WTC11 (cell line): ENCODE data around the gene ZNF776. TPM values are rescaled to one million over a fixed set of nuclear protein-coding genes. Genes with fewer than 3 reads are reported as not detected.

Experiments
- ATAC-seq: fragments of 200-7000 bp; cut with Tn5 transposase; 2 replicates; pipeline ENCODE4 v1.10.0; 2021; ENCODE audit warnings: mild to moderate bottlenecking, moderate library complexity
- CTCF ChIA-PET: fragments of 300-600 bp; sonication (Branson Sonifier 250); formaldehyde crosslinking; loops from one replicate; lab custom pipeline; 2021; ENCODE audit warnings: antibody characterized with exemption; lab: Charles Lee
- POLR2A ChIA-PET: fragments of 350-600 bp; sonication (Branson Sonifier 250); formaldehyde crosslinking; loops from one replicate; lab custom pipeline; 2021; ENCODE audit warnings: antibody characterized with exemption; lab: Charles Lee
- DNase-seq: peaks from one replicate; pipeline ENCODE4 v3.0.0; 2021; ENCODE audit warnings: low spot score
- H3K27ac Mint-ChIP-seq: 2 replicates; pipeline ENCODE4 v1.8.0; 2021; ENCODE audit warnings: mixed read lengths
- H3K27me3 Mint-ChIP-seq: 2 replicates; pipeline ENCODE4 v1.8.0; 2021; ENCODE audit warnings: low read depth, mild to moderate bottlenecking, moderate library complexity, mixed read lengths
- H3K36me3 Mint-ChIP-seq: 2 replicates; pipeline ENCODE4 v1.8.0; 2021; ENCODE audit warnings: mixed read lengths
- H3K4me1 Mint-ChIP-seq: 2 replicates; pipeline ENCODE4 v1.8.0; 2022; ENCODE audit warnings: mixed read lengths
- H3K4me3 Mint-ChIP-seq: 2 replicates; pipeline ENCODE4 v1.8.0; 2021; ENCODE audit warnings: mild to moderate bottlenecking, moderate library complexity, mixed read lengths
- H3K9me3 Mint-ChIP-seq: 2 replicates; pipeline ENCODE4 v1.8.0; 2021; ENCODE audit warnings: mixed read lengths
- CREM ChIP-seq: sonication (generic); formaldehyde crosslinking; IDR thresholded peaks from 2 replicates; pipeline ENCODE4 v1.8.1; 2022; ENCODE audit warnings: mild to moderate bottlenecking, missing genetic modification reagents, moderate library complexity
- CTCF ChIP-seq: fragments of 200-600 bp; IDR thresholded peaks from 2 replicates; pipeline ENCODE4 v1.8.0; 2022; ENCODE audit warnings: antibody characterized with exemption
- ETV6 ChIP-seq: sonication (generic); formaldehyde crosslinking; IDR thresholded peaks from 2 replicates; pipeline ENCODE4 v1.8.1; 2022; ENCODE audit warnings: mild to moderate bottlenecking, missing genetic modification reagents
- FOXK1 ChIP-seq: sonication (generic); formaldehyde crosslinking; IDR thresholded peaks from 2 replicates; pipeline ENCODE4 v1.8.0; 2022; ENCODE audit warnings: mild to moderate bottlenecking, moderate library complexity, missing genetic modification reagents
- FOXP4 ChIP-seq: sonication (generic); formaldehyde crosslinking; IDR thresholded peaks from 2 replicates; pipeline ENCODE4 v1.8.0; 2022; ENCODE audit warnings: mild to moderate bottlenecking, missing genetic modification reagents
- HMGA2 ChIP-seq: fragments of 250-450 bp; sonication (Bioruptor Pico); IDR thresholded peaks from 2 replicates; pipeline ENCODE4 v1.4.0; 2021; ENCODE audit warnings: mild to moderate bottlenecking, moderate library complexity
- IRF2 ChIP-seq: sonication (generic); formaldehyde crosslinking; IDR thresholded peaks from 2 replicates; pipeline ENCODE4 v1.8.0; 2022; ENCODE audit warnings: low read depth, missing genetic modification reagents, borderline replicate concordance
- MAX ChIP-seq: sonication (generic); formaldehyde crosslinking; IDR thresholded peaks from 2 replicates; pipeline ENCODE4 v1.8.0; 2022; ENCODE audit warnings: mild to moderate bottlenecking, missing genetic modification reagents
- NFYB ChIP-seq: sonication (generic); formaldehyde crosslinking; conservative IDR thresholded peaks from 2 replicates; pipeline ENCODE4 v1.8.0; 2022; ENCODE audit warnings: low read depth, missing genetic modification reagents
- NR1H2 ChIP-seq: sonication (generic); formaldehyde crosslinking; IDR thresholded peaks from 2 replicates; pipeline ENCODE4 v1.9.0; 2021; ENCODE audit warnings: mild to moderate bottlenecking, moderate library complexity, missing genetic modification reagents
- OVOL2 ChIP-seq: fragments of 250-450 bp; sonication (Bioruptor Pico); IDR thresholded peaks from 2 replicates; pipeline ENCODE4 v1.9.0; 2021; ENCODE audit warnings: mild to moderate bottlenecking, borderline replicate concordance
- PRRX2 ChIP-seq: fragments of 250-450 bp; sonication (Bioruptor Pico); IDR thresholded peaks from 2 replicates; pipeline ENCODE4 v1.8.0; 2021; ENCODE audit warnings: mild to moderate bottlenecking
- SOX15 ChIP-seq: fragments of 250-450 bp; sonication (Bioruptor Pico); IDR thresholded peaks from 2 replicates; pipeline ENCODE4 v1.9.0; 2021; ENCODE audit warnings: mild to moderate bottlenecking
- SP1 ChIP-seq: sonication (generic); formaldehyde crosslinking; conservative IDR thresholded peaks from 2 replicates; pipeline ENCODE4 v1.8.1; 2022; ENCODE audit warnings: missing genetic modification reagents
- ZNF219 ChIP-seq: sonication (generic); formaldehyde crosslinking; IDR thresholded peaks from 2 replicates; pipeline ENCODE4 v1.8.0; 2023; ENCODE audit warnings: missing genetic modification reagents, mild to moderate bottlenecking, borderline replicate concordance
- total RNA-seq: library from RNA; stranded (reverse); gene quantifications from 3 replicates; pipeline ENCODE4 v1.2.3, GENCODE V29; 2021
- TF ChIP-seq, protein P1 (sequence below): sonication (generic); formaldehyde crosslinking; IDR thresholded peaks from 2 replicates; pipeline ENCODE4 v1.8.1; 2023; ENCODE audit warnings: mild to moderate bottlenecking, missing genetic modification reagents, moderate library complexity
- TF ChIP-seq, protein P2 (sequence below): sonication (generic); formaldehyde crosslinking; IDR thresholded peaks from 2 replicates; pipeline ENCODE4 v1.8.1; 2023; ENCODE audit warnings: mild to moderate bottlenecking, moderate library complexity, missing genetic modification reagents
- TF ChIP-seq, protein P3 (sequence below): fragments of 250-450 bp; sonication (Bioruptor Pico); conservative IDR thresholded peaks from 2 replicates; pipeline ENCODE4 v1.9.0; 2021; ENCODE audit warnings: mild to moderate bottlenecking
- TF ChIP-seq, protein P4 (sequence below): sonication (generic); formaldehyde crosslinking; IDR thresholded peaks from 2 replicates; pipeline ENCODE4 v1.8.1; 2023; ENCODE audit warnings: mild to moderate bottlenecking, missing genetic modification reagents, moderate library complexity
- TF ChIP-seq, protein P5 (sequence below): sonication (generic); formaldehyde crosslinking; IDR thresholded peaks from 2 replicates; pipeline ENCODE4 v1.8.1; 2022; ENCODE audit warnings: low read depth, missing genetic modification reagents, borderline replicate concordance

The ZNF776 gene
- total RNA-seq, 1 experiment from 2014 or later: 14.3 TPM

- peak; percentile 84 for TF ChIP-seq MAX (CRISPR knock-in tag)
- TF ChIP-seq NFYB: peak; percentile 90
- peak; percentile 63 for TF ChIP-seq ETV6 (CRISPR knock-in tag)
- TF ChIP-seq CTCF: no peak
- TF ChIP-seq FOXK1 (CRISPR knock-in tag): peak; percentile 89
- TF ChIP-seq PRRX2 (CRISPR knock-in tag): no peak
Measured at GRCh38 chr19:57769345-57770131, 22.9 kb downstream of the ZNF776 start, which contains the start of gene ZNF586 (continued).

GRCh38 chr19:57771417-57771816 lies 24.8 kb downstream of the ZNF776 start:
- POLR2A ChIA-PET: interaction anchor here (0.7 kb wide), 1 partner anchor 62 kb away, joined by 4 read pairs; the partner anchor contains the start of gene ZNF154
- no peaks in the 10 kb centered on the region for H3K27me3 Mint-ChIP-seq

GRCh38 chr19:57773488-57773887 lies 26.9 kb downstream of the ZNF776 start:
- peaks cover 44% of the 10 kb centered on the region for H3K36me3 Mint-ChIP-seq
- ATAC-seq: no peak
- DNase-seq: no peak
- H3K4me3 Mint-ChIP-seq: no peak overlapping the region
- H3K27me3 Mint-ChIP-seq: no peaks in the 10 kb centered on the region
- CTCF ChIA-PET: no interaction called here
- H3K27ac Mint-ChIP-seq: peak overlapping the region; percentile 20; the same call in 1 of the 2 replicates
- H3K4me1 Mint-ChIP-seq: peaks cover 11% of the 10 kb centered on the region
- H3K9me3 Mint-ChIP-seq: no peaks in the 10 kb centered on the region
- POLR2A ChIA-PET: no interaction called here
- no peak for TF ChIP-seq SP1 (CRISPR knock-in tag)
- no peak for TF ChIP-seq ETV6 (CRISPR knock-in tag)
- TF ChIP-seq FOXP4 (CRISPR knock-in tag): no peak
- no peak for TF ChIP-seq PRRX2 (CRISPR knock-in tag)
- TF ChIP-seq, protein P1, sequence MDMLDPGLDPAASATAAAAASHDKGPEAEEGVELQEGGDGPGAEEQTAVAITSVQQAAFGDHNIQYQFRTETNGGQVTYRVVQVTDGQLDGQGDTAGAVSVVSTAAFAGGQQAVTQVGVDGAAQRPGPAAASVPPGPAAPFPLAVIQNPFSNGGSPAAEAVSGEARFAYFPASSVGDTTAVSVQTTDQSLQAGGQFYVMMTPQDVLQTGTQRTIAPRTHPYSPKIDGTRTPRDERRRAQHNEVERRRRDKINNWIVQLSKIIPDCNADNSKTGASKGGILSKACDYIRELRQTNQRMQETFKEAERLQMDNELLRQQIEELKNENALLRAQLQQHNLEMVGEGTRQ: no peak
- TF ChIP-seq OVOL2: no peak
- TF ChIP-seq, protein P2, sequence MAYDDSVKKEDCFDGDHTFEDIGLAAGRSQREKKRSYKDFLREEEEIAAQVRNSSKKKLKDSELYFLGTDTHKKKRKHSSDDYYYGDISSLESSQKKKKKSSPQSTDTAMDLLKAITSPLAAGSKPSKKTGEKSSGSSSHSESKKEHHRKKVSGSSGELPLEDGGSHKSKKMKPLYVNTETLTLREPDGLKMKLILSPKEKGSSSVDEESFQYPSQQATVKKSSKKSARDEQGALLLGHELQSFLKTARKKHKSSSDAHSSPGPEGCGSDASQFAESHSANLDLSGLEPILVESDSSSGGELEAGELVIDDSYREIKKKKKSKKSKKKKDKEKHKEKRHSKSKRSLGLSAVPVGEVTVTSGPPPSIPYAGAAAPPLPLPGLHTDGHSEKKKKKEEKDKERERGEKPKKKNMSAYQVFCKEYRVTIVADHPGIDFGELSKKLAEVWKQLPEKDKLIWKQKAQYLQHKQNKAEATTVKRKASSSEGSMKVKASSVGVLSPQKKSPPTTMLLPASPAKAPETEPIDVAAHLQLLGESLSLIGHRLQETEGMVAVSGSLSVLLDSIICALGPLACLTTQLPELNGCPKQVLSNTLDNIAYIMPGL (CRISPR knock-in tag): no peak
- TF ChIP-seq, protein P3, sequence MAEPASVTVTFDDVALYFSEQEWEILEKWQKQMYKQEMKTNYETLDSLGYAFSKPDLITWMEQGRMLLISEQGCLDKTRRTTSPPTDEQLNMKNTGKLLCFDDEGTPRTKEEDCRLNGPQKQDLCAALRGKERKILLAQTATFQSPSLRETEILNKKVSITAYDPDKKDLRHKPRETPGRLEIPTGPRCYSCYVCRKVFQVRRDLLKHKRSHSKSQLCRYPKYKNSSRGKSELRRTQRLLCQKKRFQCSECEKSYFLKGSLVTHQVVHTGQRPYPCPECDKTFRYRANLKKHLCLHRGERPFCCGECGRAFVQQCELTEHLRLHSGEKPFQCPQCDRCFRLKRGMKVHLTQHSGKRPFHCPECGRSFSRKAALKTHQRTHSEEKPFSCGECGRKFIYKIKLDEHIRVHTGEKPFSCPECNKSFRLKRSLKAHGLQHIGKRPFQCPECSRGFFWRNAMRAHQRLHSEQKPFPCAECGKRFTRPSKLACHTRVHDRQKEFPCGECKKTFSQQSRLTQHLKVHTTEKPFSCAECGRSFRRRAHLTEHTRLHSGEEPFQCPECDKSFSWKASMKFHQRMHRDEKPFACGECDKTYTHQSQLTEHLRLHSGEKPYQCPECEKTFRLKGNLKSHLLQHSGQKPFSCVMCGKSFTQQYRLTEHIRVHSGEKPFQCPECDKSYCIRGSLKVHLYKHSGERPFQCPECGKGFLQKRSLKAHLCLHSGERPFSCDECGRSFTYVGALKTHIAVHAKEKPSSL (CRISPR knock-in tag): no peak
- no peak for TF ChIP-seq CREM
- TF ChIP-seq, protein P4, sequence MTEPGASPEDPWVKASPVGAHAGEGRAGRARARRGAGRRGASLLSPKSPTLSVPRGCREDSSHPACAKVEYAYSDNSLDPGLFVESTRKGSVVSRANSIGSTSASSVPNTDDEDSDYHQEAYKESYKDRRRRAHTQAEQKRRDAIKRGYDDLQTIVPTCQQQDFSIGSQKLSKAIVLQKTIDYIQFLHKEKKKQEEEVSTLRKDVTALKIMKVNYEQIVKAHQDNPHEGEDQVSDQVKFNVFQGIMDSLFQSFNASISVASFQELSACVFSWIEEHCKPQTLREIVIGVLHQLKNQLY (CRISPR knock-in tag): no peak
- no peak for TF ChIP-seq IRF2
- no peak for TF ChIP-seq NR1H2 (CRISPR knock-in tag)
- TF ChIP-seq, protein P5, sequence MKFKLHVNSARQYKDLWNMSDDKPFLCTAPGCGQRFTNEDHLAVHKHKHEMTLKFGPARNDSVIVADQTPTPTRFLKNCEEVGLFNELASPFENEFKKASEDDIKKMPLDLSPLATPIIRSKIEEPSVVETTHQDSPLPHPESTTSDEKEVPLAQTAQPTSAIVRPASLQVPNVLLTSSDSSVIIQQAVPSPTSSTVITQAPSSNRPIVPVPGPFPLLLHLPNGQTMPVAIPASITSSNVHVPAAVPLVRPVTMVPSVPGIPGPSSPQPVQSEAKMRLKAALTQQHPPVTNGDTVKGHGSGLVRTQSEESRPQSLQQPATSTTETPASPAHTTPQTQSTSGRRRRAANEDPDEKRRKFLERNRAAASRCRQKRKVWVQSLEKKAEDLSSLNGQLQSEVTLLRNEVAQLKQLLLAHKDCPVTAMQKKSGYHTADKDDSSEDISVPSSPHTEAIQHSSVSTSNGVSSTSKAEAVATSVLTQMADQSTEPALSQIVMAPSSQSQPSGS (CRISPR knock-in tag): no peak
- TF ChIP-seq ZNF219 (CRISPR knock-in tag): no peak
- TF ChIP-seq SOX15 (CRISPR knock-in tag): no peak

More at GRCh38 chr19:57771417-57771816, 24.8 kb downstream of the ZNF776 start:
- peak overlapping the region; percentile 62; the same call in 1 of the 2 replicates for H3K27ac Mint-ChIP-seq
- CTCF ChIA-PET: no interaction called here
- DNase-seq (no peak), ATAC-seq (no peak)
- H3K4me1 Mint-ChIP-seq: peaks cover 11% of the 10 kb centered on the region
- TF ChIP-seq HMGA2 (CRISPR knock-in tag): no peak
- no peaks in the 10 kb centered on the region for H3K9me3 Mint-ChIP-seq
- peaks cover 29% of the 10 kb centered on the region for H3K36me3 Mint-ChIP-seq
- peak overlapping the region; percentile 88 for H3K4me3 Mint-ChIP-seq
